Left ventricle myocardium inferior (tissue), 1 donor: ENCODE results near the gene CHERP. TPM values are rescaled to one million over a fixed set of nuclear protein-coding genes. Genes with fewer than 3 reads are reported as not detected.

ENCODE experiments used
- DNase-seq: peaks from one replicate; pipeline ENCODE4 v3.0.0-alpha.2; 2020
- H3K27ac ChIP-seq: fragments of 200-600 bp; replicated peaks from 2 replicates; pipeline ENCODE4 v1.8.0; 2021
- H3K27me3 ChIP-seq: fragments of 200-600 bp; 2 replicates; pipeline ENCODE4 v1.8.0; 2021; ENCODE audit warnings: low read depth
- H3K36me3 ChIP-seq: fragments of 200-600 bp; 2 replicates; pipeline ENCODE4 v1.8.0; 2021
- H3K4me1 ChIP-seq: fragments of 200-600 bp; 2 replicates; pipeline ENCODE4 v1.8.0; 2021
- H3K4me3 ChIP-seq: fragments of 200-600 bp; 2 replicates; pipeline ENCODE4 v1.8.0; 2021; ENCODE audit warnings: mild to moderate bottlenecking, moderate library complexity
- H3K9me3 ChIP-seq: fragments of 200-600 bp; replicated peaks from 2 replicates; pipeline ENCODE4 v1.8.0; 2021
- CTCF ChIP-seq: fragments of 200-600 bp; IDR thresholded peaks from 2 replicates; pipeline ENCODE4 v1.8.0; 2021; ENCODE audit warnings: antibody characterized with exemption, mild to moderate bottlenecking, borderline replicate concordance
- intact Hi-C: fragments of 100-400 bp; cut with micrococcal nuclease; formaldehyde crosslinking; loops from one replicate; pipeline ENCODE4 v1.11.0; 2022
- total RNA-seq: library from RNA; stranded (reverse); fragmentation: NEBNext Ultra II Directional; extraction: Animal tissue kit (Norgen Biotek cat#: 25700); gene quantifications from one replicate; pipeline ENCODE4 v1.2.1, GENCODE V29; 2021
- donor health status: DM: no; HTN: yes; CAD: no; lungs with severe emphysema.

Gene CHERP
- total RNA-seq, 1 donor from 2014 or later: 19.3 TPM

- Histone ChIP-seq H3K9me3 (no peaks in the 10 kb centered on the region), H3K4me1 (peaks cover 4% of the 10 kb centered on the region), H3K27me3 (no peaks in the 10 kb centered on the region), H3K36me3 (peaks cover 99% of the 10 kb centered on the region), H3K4me3 (no peak overlapping the region), H3K27ac (no peak overlapping the region)
- no peak for TF ChIP-seq CTCF
- intact Hi-C loops: no loop called here
- no peak for DNase-seq
Measured at GRCh38 chr19:16522559-16523377, 19.5 kb downstream of the CHERP start.

GRCh38 chr19:16521715-16522289 lies 20.4 kb downstream of the CHERP start:
- no peak overlapping the region for H3K27ac ChIP-seq
- DNase-seq: no peak
- peaks cover 2% of the 10 kb centered on the region for H3K4me1 ChIP-seq
- no peak overlapping the region for H3K4me3 ChIP-seq
- intact Hi-C loops: no loop called here
- H3K27me3 ChIP-seq: no peaks in the 10 kb centered on the region
- no peak for TF ChIP-seq CTCF
- H3K36me3 ChIP-seq: peaks cover 99% of the 10 kb centered on the region
- H3K9me3 ChIP-seq: no peaks in the 10 kb centered on the region

- DNase-seq: no peak
- TF ChIP-seq CTCF: no peak
- Histone ChIP-seq H3K27me3 (no peaks in the 10 kb centered on the region), H3K4me1 (no peaks in the 10 kb centered on the region), H3K36me3 (peaks cover 98% of the 10 kb centered on the region), H3K4me3 (no peak overlapping the region), H3K9me3 (no peaks in the 10 kb centered on the region), H3K27ac (no peak overlapping the region)
- intact Hi-C loops: no loop called here
Measured at GRCh38 chr19:16520986-16521624, 21.1 kb downstream of the CHERP start.

- Histone ChIP-seq H3K4me1 (no peaks in the 10 kb centered on the region), H3K36me3 (peaks cover 93% of the 10 kb centered on the region), H3K27ac (no peak overlapping the region), H3K9me3 (no peaks in the 10 kb centered on the region), H3K4me3 (no peak overlapping the region), H3K27me3 (no peaks in the 10 kb centered on the region)
- no peak for TF ChIP-seq CTCF
- DNase-seq: no peak
- intact Hi-C loops: no loop called here
Measured at GRCh38 chr19:16520074-16520973, 21.9 kb downstream of the CHERP start.

- H3K36me3 ChIP-seq: peaks cover 91% of the 10 kb centered on the region
- intact Hi-C loops: no loop called here
- H3K9me3 ChIP-seq: no peaks in the 10 kb centered on the region
- TF ChIP-seq CTCF: no peak
- DNase-seq: no peak
- no peaks in the 10 kb centered on the region for H3K27me3 ChIP-seq
- no peak overlapping the region for H3K27ac ChIP-seq
- no peak overlapping the region for H3K4me3 ChIP-seq
- no peaks in the 10 kb centered on the region for H3K4me1 ChIP-seq
Measured at GRCh38 chr19:16519230-16519687, 23.0 kb downstream of the CHERP start.
